ENCODE measurements around the gene TMEM40. TPM values are rescaled to one million over a fixed set of nuclear protein-coding genes. Genes with fewer than 3 reads are reported as not detected.
A peak's percentile ranks its signal among the peaks of the same experiment; 100 is the strongest.

Gene TMEM40
- total RNA-seq, 6 experiments from 2014 or later = 0.35 to 1.1 (median 0.51) TPM; not detected in 3

DNA sequence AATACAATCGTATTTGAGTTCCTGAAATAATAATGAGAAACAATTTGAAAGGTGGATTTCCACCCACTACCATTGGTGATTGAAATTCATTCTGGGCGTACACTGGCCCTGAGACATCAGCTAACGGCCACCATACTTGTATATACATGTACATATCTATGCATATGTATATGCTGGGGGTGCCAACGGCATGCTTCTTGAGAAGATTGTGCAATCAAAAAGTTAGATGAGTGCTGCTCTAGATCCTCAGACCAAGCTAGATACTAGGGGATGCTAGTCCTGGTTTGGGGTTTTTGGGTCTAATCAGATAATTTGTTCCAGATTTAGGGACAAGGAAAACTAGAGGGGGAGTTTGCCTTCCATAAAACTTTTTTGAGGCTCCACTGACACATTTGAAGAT, 2.9 kb downstream of the TMEM40 start:
- Histone ChIP-seq H3K27ac (no peak overlapping the region), H3K9me3 (no peaks in the 10 kb centered on the region), H3K4me1 (no peaks in the 10 kb centered on the region), H3K4me3 (no peak overlapping the region), H3K27me3 (no peaks in the 10 kb centered on the region), H3K36me3 (no peaks in the 10 kb centered on the region)
- ATAC-seq = no peak
- no peak for DNase-seq
- intact Hi-C loops (cut with DNase I) = no loop called here
- no peak for TF ChIP-seq CTCF (IDR thresholded peaks at IDR 0.05)
- TF ChIP-seq POLR2A (IDR thresholded peaks at IDR 0.05) = no peak
- whole genome bisulfite sequencing (ENCODE audit: insufficient coverage, low coverage, low lambda C conversion rate, missing lambda C conversion rate) = 65% methylated on average over 4 of the region's 4 CpGs

- intact Hi-C loops (cut with DNase I) = no loop called here
Observed at GRCh38 chr3:12755754-12756153, 3.3 kb downstream of the TMEM40 start.

GRCh38 chr3:12754313-12754712, 4.7 kb downstream of the TMEM40 start:
- no peak overlapping the region for H3K27ac ChIP-seq
- no peaks in the 10 kb centered on the region for H3K27me3 ChIP-seq
- no peaks in the 10 kb centered on the region for H3K36me3 ChIP-seq
- H3K4me1 ChIP-seq = no peaks in the 10 kb centered on the region
- intact Hi-C loops (cut with DNase I) = no loop called here
- DNase-seq (no peak), ATAC-seq (no peak)
- H3K4me3 ChIP-seq = no peak overlapping the region
- H3K9me3 ChIP-seq = no peaks in the 10 kb centered on the region
- 91% methylated on average over 1 of the region's 1 CpG for WGBS (ENCODE audit: insufficient coverage, low coverage, low lambda C conversion rate, missing lambda C conversion rate)
- no peak for TF ChIP-seq CTCF (IDR thresholded peaks at IDR 0.05)
- TF ChIP-seq POLR2A (IDR thresholded peaks at IDR 0.05) = no peak

More at GRCh38 chr3:12755754-12756153, 3.3 kb downstream of the TMEM40 start:
- ATAC-seq (no peak), DNase-seq (no peak)
- Histone ChIP-seq H3K36me3 (no peaks in the 10 kb centered on the region), H3K9me3 (no peaks in the 10 kb centered on the region), H3K27me3 (no peaks in the 10 kb centered on the region), H3K27ac (no peak overlapping the region), H3K4me1 (no peaks in the 10 kb centered on the region), H3K4me3 (no peak overlapping the region)
- TF ChIP-seq POLR2A (IDR thresholded peaks at IDR 0.05) (no peak), CTCF (IDR thresholded peaks at IDR 0.05) (no peak)
- WGBS (ENCODE audit: insufficient coverage, low coverage, low lambda C conversion rate, missing lambda C conversion rate) = 41% methylated on average over 6 of the region's 6 CpGs

DNA sequence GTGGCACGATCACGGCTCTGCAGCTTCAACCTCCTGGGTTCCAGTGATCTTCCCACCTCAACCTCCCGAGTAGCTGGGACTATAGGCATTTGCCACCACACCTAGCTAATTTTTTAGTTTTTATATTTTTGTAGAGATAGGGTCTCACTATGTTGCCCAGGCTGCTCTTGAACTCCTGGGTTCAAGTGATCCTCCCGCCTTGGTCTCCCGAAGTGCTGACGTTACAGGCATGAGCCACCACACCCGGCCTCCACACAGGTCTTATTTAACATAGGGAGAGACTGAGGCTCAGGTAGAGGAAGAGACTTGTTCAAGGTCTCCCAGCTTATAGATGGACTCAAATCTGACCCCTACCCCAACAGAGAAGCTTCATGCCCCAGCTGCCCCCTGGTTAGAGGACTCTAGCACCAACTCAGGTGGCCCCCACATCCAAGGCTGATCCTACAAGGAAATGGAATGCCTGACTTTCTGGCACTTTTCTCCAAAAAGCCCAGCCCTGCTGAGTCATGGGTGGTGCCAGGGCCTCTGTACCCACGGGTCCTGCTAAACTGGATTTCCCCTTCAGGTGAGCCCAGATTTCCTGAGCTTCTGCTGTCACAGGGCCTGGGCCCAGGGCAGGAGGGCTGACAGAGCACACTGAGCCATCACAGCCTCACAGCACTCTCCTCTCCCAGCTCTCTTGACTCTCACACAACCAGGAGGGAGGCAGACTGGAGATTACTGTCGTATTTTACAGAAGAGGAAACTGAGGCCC, 5.6 kb downstream of the TMEM40 start:
- DNase-seq = no peak
- Histone ChIP-seq H3K36me3 (no peaks in the 10 kb centered on the region), H3K4me3 (no peak overlapping the region), H3K27ac (no peak overlapping the region), H3K27me3 (no peaks in the 10 kb centered on the region), H3K9me3 (no peaks in the 10 kb centered on the region), H3K4me1 (no peaks in the 10 kb centered on the region)
- TF ChIP-seq POLR2A (IDR thresholded peaks at IDR 0.05) = no peak
- TF ChIP-seq CTCF (IDR thresholded peaks at IDR 0.05) = no peak
- peak in 1 of 4 donors; percentile 47 for ATAC-seq
- 87% methylated on average over 6 of the region's 9 CpGs for WGBS (ENCODE audit: insufficient coverage, low coverage, low lambda C conversion rate, missing lambda C conversion rate)
- intact Hi-C loops (cut with DNase I) = no loop called here
